Glutamatergic neuron (in vitro differentiated cells): Measurements from ENCODE around the gene SFTA2. TPM values are rescaled to one million over a fixed set of nuclear protein-coding genes. Genes with fewer than 3 reads are reported as not detected.
A peak's percentile ranks its signal among the peaks of the same experiment; 100 is the strongest.
"Not testable (repeated sequence)": the region's sequence is repeated elsewhere in the genome, so short reads cannot be mapped to it uniquely, and the experiment has no call there.

Source experiments
- DNase-seq: peaks from one replicate; pipeline ENCODE4 v3.0.0; 2022
- H3K27ac Mint-ChIP-seq: one replicate; pipeline ENCODE4 v1.8.0; 2020; ENCODE audit warnings: mild to moderate bottlenecking, mixed read lengths, inconsistent platforms; ENCODE audit not compliant: unreplicated experiment
- H3K27me3 Mint-ChIP-seq: one replicate; pipeline ENCODE4 v1.8.0; 2020; ENCODE audit warnings: mild to moderate bottlenecking, moderate library complexity, mixed read lengths, inconsistent platforms; ENCODE audit not compliant: unreplicated experiment
- H3K36me3 Mint-ChIP-seq: one replicate; pipeline ENCODE4 v1.8.0; 2020; ENCODE audit warnings: mild to moderate bottlenecking, mixed read lengths, inconsistent platforms; ENCODE audit not compliant: unreplicated experiment
- H3K4me1 Mint-ChIP-seq: one replicate; pipeline ENCODE4 v1.8.0; 2020; ENCODE audit warnings: mild to moderate bottlenecking, low read depth, mixed read lengths, inconsistent platforms; ENCODE audit not compliant: unreplicated experiment
- H3K4me3 Mint-ChIP-seq: one replicate; pipeline ENCODE4 v1.8.0; 2020; ENCODE audit warnings: mild to moderate bottlenecking, mixed read lengths, inconsistent platforms; ENCODE audit not compliant: unreplicated experiment
- H3K9me3 Mint-ChIP-seq: one replicate; pipeline ENCODE4 v1.8.0; 2020; ENCODE audit warnings: mild to moderate bottlenecking, moderate library complexity, mixed read lengths, inconsistent platforms; ENCODE audit not compliant: unreplicated experiment
- CTCF ChIP-seq: fragments of 200-600 bp; sonication (generic); IDR thresholded peaks from one replicate; pipeline ENCODE4 v1.5.0; 2021; ENCODE audit not compliant: partially characterized antibody, unreplicated experiment
- total RNA-seq: library from RNA; stranded (reverse); fragmentation: NEBNext Ultra II Directional; extraction: Animal tissue kit (Norgen Biotek cat#: 25700); gene quantifications from one replicate; pipeline ENCODE4 v1.2.1, GENCODE V29; 2021; ENCODE audit not compliant: unreplicated experiment

SFTA2 gene
- total RNA-seq, 1 donor from 2014 or later: not detected

GRCh38 chr6:30907758-30908591 lies 24.0 kb downstream of the SFTA2 start, which contains the start of gene GTF2H4:
Gene GTF2H4 (plus strand): TSS chr6:30908207.
- H3K27ac Mint-ChIP-seq: peak within 1 kb of the TSS; percentile 80

DNA sequence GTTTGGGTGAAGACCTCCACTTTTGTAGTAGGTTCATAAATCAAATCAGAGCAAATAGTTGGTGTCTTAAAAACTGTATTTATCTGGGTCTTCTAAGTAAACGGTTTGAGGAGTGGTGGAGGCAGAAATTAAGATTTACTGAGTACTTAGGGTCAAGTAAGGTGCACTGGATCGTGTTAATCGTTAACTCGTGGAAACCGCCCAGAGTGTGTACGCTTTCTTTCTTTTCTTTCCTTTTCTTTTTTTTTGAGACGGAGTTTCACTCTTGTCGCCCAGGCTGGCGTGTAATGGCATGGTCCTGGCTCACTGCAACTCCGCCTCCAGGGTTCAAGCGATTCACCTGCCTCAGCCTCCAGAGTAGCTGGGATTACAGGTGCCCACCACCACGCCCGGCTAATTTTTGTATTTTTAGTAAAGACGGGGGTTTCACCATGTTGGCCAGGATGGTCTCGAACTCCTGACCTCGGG lies 24.6 kb downstream of the SFTA2 start:
- not testable (repeated sequence) for DNase-seq, H3K4me1 Mint-ChIP-seq, H3K9me3 Mint-ChIP-seq, H3K36me3 Mint-ChIP-seq, H3K27me3 Mint-ChIP-seq, H3K27ac Mint-ChIP-seq
- peak overlapping the region; percentile 99 for H3K4me3 Mint-ChIP-seq

More at GRCh38 chr6:30907758-30908591, 24.0 kb downstream of the SFTA2 start, which contains the start of gene GTF2H4:
- Mint-ChIP-seq H3K9me3 (peaks cover 9% of the 10 kb centered on the region), H3K4me1 (peaks cover 2% of the 10 kb centered on the region), H3K27me3 (peaks cover 4% of the 10 kb centered on the region), H3K4me3 (peak within 1 kb of the TSS; percentile 99), H3K36me3 (peaks cover 8% of the 10 kb centered on the region)
- DNase-seq: peak; percentile 96
- no peak for TF ChIP-seq CTCF

- H3K9me3 Mint-ChIP-seq: peaks cover 5% of the 10 kb centered on the region
- no peak overlapping the region for H3K27ac Mint-ChIP-seq
- H3K36me3 Mint-ChIP-seq: no peaks in the 10 kb centered on the region
- no peak for TF ChIP-seq CTCF
- H3K4me3 Mint-ChIP-seq: no peak overlapping the region
- H3K4me1 Mint-ChIP-seq: no peaks in the 10 kb centered on the region
- no peak for DNase-seq
- peaks cover 4% of the 10 kb centered on the region for H3K27me3 Mint-ChIP-seq
Measured at GRCh38 chr6:30903236-30903635, 28.7 kb downstream of the SFTA2 start.

GRCh38 chr6:30902709-30903108 lies 29.3 kb downstream of the SFTA2 start:
- Mint-ChIP-seq H3K4me1 (no peaks in the 10 kb centered on the region), H3K27me3 (peaks cover 2% of the 10 kb centered on the region), H3K27ac (no peak overlapping the region), H3K9me3 (peaks cover 2% of the 10 kb centered on the region), H3K36me3 (no peaks in the 10 kb centered on the region), H3K4me3 (no peak overlapping the region)
- TF ChIP-seq CTCF: no peak
- no peak for DNase-seq

GRCh38 chr6:30902196-30902595 lies 29.8 kb downstream of the SFTA2 start:
- DNase-seq, H3K27ac Mint-ChIP-seq, H3K4me1 Mint-ChIP-seq, H3K36me3 Mint-ChIP-seq, H3K27me3 Mint-ChIP-seq, H3K4me3 Mint-ChIP-seq, H3K9me3 Mint-ChIP-seq: not testable (repeated sequence)

GRCh38 chr6:30901436-30901835 lies 30.5 kb downstream of the SFTA2 start:
- Mint-ChIP-seq H3K9me3 (no peaks in the 10 kb centered on the region), H3K27me3 (peaks cover 2% of the 10 kb centered on the region), H3K4me1 (no peaks in the 10 kb centered on the region), H3K27ac (no peak overlapping the region), H3K4me3 (no peak overlapping the region), H3K36me3 (no peaks in the 10 kb centered on the region)
- no peak for TF ChIP-seq CTCF
- no peak for DNase-seq
